ENCODE data around the gene LAD1.

- TF ChIP-seq CTCF (IDR thresholded peaks at IDR 0.05; ENCODE audit: poor library complexity) (no peak), EZH2 (IDR thresholded peaks at IDR 0.05; ENCODE audit: borderline replicate concordance) (no peak), EZH2phosphoT487 (IDR thresholded peaks at IDR 0.05; ENCODE audit: low read depth, severe bottlenecking, unreplicated experiment) (no peak)
These were observed 45.8 kb downstream of the LAD1 start for GRCh38 chr1:201353186-201353940.

All from hepatocyte (in vitro differentiated cells).